Measurements from ENCODE around the gene GLTPD2. TPM values are rescaled to one million over a fixed set of nuclear protein-coding genes. Genes with fewer than 3 reads are reported as not detected.

The GLTPD2 gene
- total and polyA plus RNA-seq, 2 donors (not counting 3 experiments of a cell fraction or from before 2014, with no cell fraction given): not detected

GRCh38 chr17:4800462-4801196 lies 11.9 kb downstream of the GLTPD2 start:
- Histone ChIP-seq H3K4me1 (ENCODE audit: control insufficient read depth, extremely low read depth, insufficient read depth, low read length) (peaks cover 2% of the 10 kb centered on the region), H3K9ac (replicated peaks; ENCODE audit: extremely low read depth, insufficient read depth, low read length) (no peak overlapping the region), H3K27me3 (ENCODE audit: control insufficient read depth in 2 of 2, insufficient read depth in 2 of 2, low read length in 2 of 2) (no peaks in the 10 kb centered on the region), H3K9me1 (replicated peaks; ENCODE audit: control insufficient read depth, extremely low read depth, insufficient read depth, low read length) (no peaks in the 10 kb centered on the region), H3K79me2 (ENCODE audit: control insufficient read depth, insufficient read depth, low read length) (peaks cover 13% of the 10 kb centered on the region), H3K4me3 (replicated peaks in 1 of 3; ENCODE audit: insufficient read depth in 1 of 3, low read depth in 1 of 3, low read length in 3 of 3) (no peak overlapping the region), H3K27ac (ENCODE audit: insufficient read depth, low read depth, low read length) (no peak overlapping the region), H4K20me1 (replicated peaks; ENCODE audit: control insufficient read depth, extremely low read depth, insufficient read depth, low read length) (no peaks in the 10 kb centered on the region), H2AFZ (ENCODE audit: low read depth, low read length) (no peak overlapping the region), H3K36me3 (ENCODE audit: control insufficient read depth in 2 of 2, extremely low read depth in 1 of 2, insufficient read depth in 2 of 2, low read length in 2 of 2) (peaks cover 7 to 15% of the 10 kb centered on the region in 2 experiments), H3K4me2 (ENCODE audit: insufficient read depth, low read length) (no peak overlapping the region), H3K9me3 (replicated peaks; ENCODE audit: control insufficient read depth, insufficient read depth, low read length) (no peaks in the 10 kb centered on the region)
- intact Hi-C loops (cut with micrococcal nuclease) (no loop called here), dilution Hi-C loops (cut with MboI; ENCODE audit: extremely low pct_ligation_motif_present, low sequenced_read_pairs) (no loop called here)
- TF ChIP-seq FOS (IDR thresholded peaks at IDR 0.05; ENCODE audit: borderline replicate concordance, insufficient read depth, low read length) (no peak), MYC (IDR thresholded peaks at IDR 0.05; ENCODE audit: low read depth, low read length) (no peak), GATA2 (IDR thresholded peaks at IDR 0.05; ENCODE audit: insufficient read depth, insufficient read length, low read depth, low read length) (no peak), CTCF (IDR thresholded peaks at IDR 0.05; ENCODE audit: extremely low read depth in 1 of 2, insufficient read depth in 1 of 2, low read depth in 1 of 2, low read length in 2 of 2) (no peak), POLR2AphosphoS5 (IDR thresholded peaks at IDR 0.05; ENCODE audit: insufficient read depth, low read depth, low read length) (no peak), EZH2 (IDR thresholded peaks at IDR 0.05; ENCODE audit: borderline replicate concordance, low read depth, low read length, severe bottlenecking) (no peak), JUN (IDR thresholded peaks at IDR 0.05; ENCODE audit: borderline replicate concordance, insufficient read depth, insufficient read length, low read depth) (no peak)
- FAIRE-seq (no peak), DNase-seq (ENCODE audit: low read depth, low spot score) (no peak)
- BruUV-seq (replicated peaks): no TSS peak
- ChIA-PET CTCF (interaction anchor here (0.7 to 1.7 kb wide), 3 partner anchors 10 to 91 kb away, joined by 3 to 12 read pairs (median 5); partner anchors contain the start of gene GLTPD2), POLR2A (no interaction called here)

All from endothelial cell of umbilical vein (primary cell).